Endothelial cell of umbilical vein (primary cell): Measurements from ENCODE around the gene DCAF4L1.

Source experiments
- CTCF ChIP-seq, 2 donors: IDR thresholded peaks; 1 replicate in 1 of 2; 2 replicates in 1 of 2; pipeline ENCODE4 v1.5.1; 2011; ENCODE audit warnings: low read length in 2 of 2, mild to moderate bottlenecking in 2 of 2, moderate library complexity in 2 of 2, control low read depth in 1 of 2, inconsistent platforms in 1 of 2, low read depth in 1 of 2; ENCODE audit not compliant: insufficient read depth in 1 of 2; ENCODE audit errors: extremely low read depth in 1 of 2
- EZH2 ChIP-seq: IDR thresholded peaks from 2 replicates; pipeline ENCODE4 v1.6.1; 2012; ENCODE audit warnings: borderline replicate concordance, low read depth, mild to moderate bottlenecking, moderate library complexity, low read length, inconsistent platforms; ENCODE audit not compliant: severe bottlenecking
- GATA2 ChIP-seq: IDR thresholded peaks from 2 replicates; pipeline ENCODE4 v1.7.0; 2011; ENCODE audit warnings: low read depth, mild to moderate bottlenecking, moderate library complexity, mixed read lengths, low read length; ENCODE audit not compliant: insufficient read length, insufficient read depth
- POLR2AphosphoS5 ChIP-seq: IDR thresholded peaks from 2 replicates; pipeline ENCODE4 v1.6.1; 2012; ENCODE audit warnings: low read depth, mild to moderate bottlenecking, control low read depth, low read length, moderate library complexity; ENCODE audit not compliant: insufficient read depth

DNA sequence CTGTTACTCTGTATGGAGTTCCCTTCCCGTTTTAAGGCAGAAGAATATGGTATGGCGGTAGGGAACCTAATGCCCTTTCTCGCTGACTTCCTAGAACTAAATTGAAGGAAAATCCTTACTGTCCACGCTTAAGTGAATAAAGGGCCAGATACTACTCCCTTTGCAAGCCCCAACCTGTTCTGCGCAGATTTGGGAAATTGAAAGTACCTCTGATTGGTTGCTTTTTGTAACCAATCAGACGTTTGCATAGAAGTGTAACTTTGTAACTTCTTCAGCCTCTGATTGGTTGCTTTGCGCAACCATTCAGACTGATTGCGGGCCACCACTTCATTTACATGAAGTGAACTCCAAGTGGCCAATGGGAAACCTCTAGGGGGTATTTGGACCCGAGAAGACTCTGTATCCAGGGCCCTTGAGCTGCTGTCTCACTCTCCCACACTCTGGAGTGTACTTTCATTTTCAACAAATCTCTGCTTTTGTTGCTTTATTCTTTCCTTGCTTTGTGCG lies 47.5 kb upstream of the DCAF4L1 start:
- TF ChIP-seq CTCF (IDR thresholded peaks at IDR 0.05; ENCODE audit: extremely low read depth in 1 of 2, insufficient read depth in 1 of 2, low read depth in 1 of 2, low read length in 2 of 2) (no peak), EZH2 (no peak), GATA2 (no peak), POLR2AphosphoS5 (no peak)
